Lower leg skin (tissue), 4 donors: ENCODE measurements around the gene AACS. TPM values are rescaled to one million over a fixed set of nuclear protein-coding genes. Genes with fewer than 3 reads are reported as not detected.

ENCODE experiments used
- DNase-seq, 2 donors: peaks; one replicate each; pipeline ENCODE4 v3.0.0-alpha.2; 2019; ENCODE audit warnings: low spot score in 2 of 2
- H3K4me3 ChIP-seq: fragments of 200-600 bp; sonication (generic); 2 replicates; pipeline ENCODE4 v1.5.1; 2017; ENCODE audit warnings: mild to moderate bottlenecking, low read depth; ENCODE audit not compliant: poor library complexity, severe bottlenecking
- CTCF ChIP-seq, 3 donors: fragments of 450-650 bp; IDR thresholded peaks; one replicate each; pipeline ENCODE4 v1.5.1; 2016; ENCODE audit warnings: antibody characterized with exemption in 3 of 3, mild to moderate bottlenecking in 3 of 3, moderate library complexity in 2 of 3
- POLR2A ChIP-seq, 2 donors: fragments of 450-650 bp; IDR thresholded peaks; one replicate each; pipeline ENCODE4 v1.6.1; 2016 to 2017; ENCODE audit warnings: antibody characterized with exemption in 2 of 2, mild to moderate bottlenecking in 1 of 2, moderate library complexity in 1 of 2
- WGBS, 2 donors: methylation state at CpG; one replicate each; pipeline ENCODE4 v1.1.5; 2018; 5-methylcytosine and 5-hydroxymethylcytosine counted together
- intact Hi-C: fragments of 100-400 bp; cut with DNase I; formaldehyde crosslinking; loops from one replicate; pipeline ENCODE4 v1.15.0; 2023; ENCODE audit warnings: low total_unique reads
- total RNA-seq, 4 donors: library from RNA; depleted of rRNA; stranded (reverse); fragments of >200 nt; gene quantifications; one replicate each; pipeline ENCODE4 v1.1.0, GENCODE V29; 2016

AACS gene
- total RNA-seq, 4 donors from 2014 or later: 63.5 to 83.8 (median 71.4) TPM

GRCh38 chr12:125157177-125157576, 91.9 kb downstream of the AACS start:
- WGBS, 2 donors: 84 to 89% methylated on average over 3 of the region's 3 CpGs
- no peak for TF ChIP-seq POLR2A (IDR thresholded peaks at IDR 0.05)
- no peak for TF ChIP-seq CTCF (IDR thresholded peaks at IDR 0.05)
- no peak for DNase-seq

GRCh38 chr12:125159702-125160101, 94.5 kb downstream of the AACS start:
- intact Hi-C loops: no loop called here
- no peak overlapping the region for H3K4me3 ChIP-seq
- no peak for DNase-seq
- no peak for TF ChIP-seq POLR2A (IDR thresholded peaks at IDR 0.05)
- TF ChIP-seq CTCF (IDR thresholded peaks at IDR 0.05): no peak
- 14 to 60% methylated on average over 1 to 3 of the region's 3 CpGs for WGBS, 2 donors

More at GRCh38 chr12:125157177-125157576, 91.9 kb downstream of the AACS start:
- intact Hi-C loops: no loop called here
- H3K4me3 ChIP-seq: no peak overlapping the region

- TF ChIP-seq POLR2A (IDR thresholded peaks at IDR 0.05): no peak
- no peak for TF ChIP-seq CTCF (IDR thresholded peaks at IDR 0.05)
- no peak overlapping the region for H3K4me3 ChIP-seq
- no peak for DNase-seq
- intact Hi-C loops: no loop called here
- WGBS, 2 donors: 72 to 73% methylated on average over 9 of the region's 9 CpGs
Measured at GRCh38 chr12:125160281-125160955, 95.2 kb downstream of the AACS start.

- TF ChIP-seq POLR2A (IDR thresholded peaks at IDR 0.05) (no peak), CTCF (IDR thresholded peaks at IDR 0.05) (no peak)
- intact Hi-C loops: no loop called here
- no peak for DNase-seq
- WGBS, 2 donors: 56 to 57% methylated on average over 2 of the region's 2 CpGs
- no peak overlapping the region for H3K4me3 ChIP-seq
Measured at GRCh38 chr12:125161712-125162022, 96.4 kb downstream of the AACS start.

- 85 to 90% methylated on average over 15 of the region's 15 CpGs for WGBS, 2 donors
- intact Hi-C loops: no loop called here
- DNase-seq: no peak
- no peak overlapping the region for H3K4me3 ChIP-seq
- TF ChIP-seq POLR2A (IDR thresholded peaks at IDR 0.05) (no peak), CTCF (IDR thresholded peaks at IDR 0.05) (no peak)
Measured at GRCh38 chr12:125162489-125163028, 97.3 kb downstream of the AACS start.

GRCh38 chr12:125163148-125163547, 97.9 kb downstream of the AACS start:
- no peak overlapping the region for H3K4me3 ChIP-seq
- 84 to 88% methylated on average over 12 of the region's 12 CpGs for WGBS, 2 donors
- no peak for DNase-seq
- intact Hi-C loops: no loop called here
- TF ChIP-seq CTCF (IDR thresholded peaks at IDR 0.05) (no peak), POLR2A (IDR thresholded peaks at IDR 0.05) (no peak)
